ENCODE measurements around the gene RPS6KA4.

DNA sequence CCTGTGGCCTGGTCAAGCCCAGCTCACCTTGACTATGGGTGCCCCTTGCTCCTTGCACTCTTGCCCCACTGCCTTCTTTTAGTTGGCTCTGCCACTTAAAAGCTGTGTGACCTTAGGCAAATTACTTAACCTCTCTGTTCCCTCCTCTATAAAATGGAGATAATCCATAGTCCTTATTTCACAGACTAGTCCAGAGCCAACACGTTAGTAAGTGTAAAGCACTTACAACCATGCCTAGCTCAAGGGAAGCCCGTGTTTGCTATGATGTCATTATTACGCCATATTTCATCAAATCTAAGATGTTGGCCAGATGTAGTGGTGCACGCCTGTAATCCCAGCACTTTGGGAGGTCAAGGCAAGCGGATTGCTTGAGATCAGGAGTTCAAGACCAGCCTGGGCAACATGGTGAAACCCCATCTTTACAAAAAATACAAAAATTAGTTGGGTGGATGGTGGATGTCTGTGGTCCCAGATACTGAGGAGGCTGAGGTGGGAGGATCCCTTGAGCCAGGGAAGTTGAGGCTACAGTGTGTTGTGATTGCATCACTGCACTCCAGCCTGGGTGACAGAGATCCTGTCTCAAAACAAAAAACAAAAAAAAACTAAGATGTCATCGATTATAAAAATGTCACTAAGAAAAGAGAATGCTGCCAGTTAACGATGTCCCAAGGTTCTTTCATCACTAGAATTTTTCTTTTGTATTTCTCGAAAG, 21.3 kb upstream of the RPS6KA4 start:
- TF ChIP-seq, protein P1, sequence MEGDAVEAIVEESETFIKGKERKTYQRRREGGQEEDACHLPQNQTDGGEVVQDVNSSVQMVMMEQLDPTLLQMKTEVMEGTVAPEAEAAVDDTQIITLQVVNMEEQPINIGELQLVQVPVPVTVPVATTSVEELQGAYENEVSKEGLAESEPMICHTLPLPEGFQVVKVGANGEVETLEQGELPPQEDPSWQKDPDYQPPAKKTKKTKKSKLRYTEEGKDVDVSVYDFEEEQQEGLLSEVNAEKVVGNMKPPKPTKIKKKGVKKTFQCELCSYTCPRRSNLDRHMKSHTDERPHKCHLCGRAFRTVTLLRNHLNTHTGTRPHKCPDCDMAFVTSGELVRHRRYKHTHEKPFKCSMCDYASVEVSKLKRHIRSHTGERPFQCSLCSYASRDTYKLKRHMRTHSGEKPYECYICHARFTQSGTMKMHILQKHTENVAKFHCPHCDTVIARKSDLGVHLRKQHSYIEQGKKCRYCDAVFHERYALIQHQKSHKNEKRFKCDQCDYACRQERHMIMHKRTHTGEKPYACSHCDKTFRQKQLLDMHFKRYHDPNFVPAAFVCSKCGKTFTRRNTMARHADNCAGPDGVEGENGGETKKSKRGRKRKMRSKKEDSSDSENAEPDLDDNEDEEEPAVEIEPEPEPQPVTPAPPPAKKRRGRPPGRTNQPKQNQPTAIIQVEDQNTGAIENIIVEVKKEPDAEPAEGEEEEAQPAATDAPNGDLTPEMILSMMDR (IDR thresholded peaks at IDR 0.05), result no peak
- TF ChIP-seq EZH2phosphoT487 (IDR thresholded peaks at IDR 0.05), result no peak
- no peak for TF ChIP-seq EZH2 (IDR thresholded peaks at IDR 0.05)
